WTC11 (cell line): ENCODE measurements around the gene MAZ. TPM values are rescaled to one million over a fixed set of nuclear protein-coding genes. Genes with fewer than 3 reads are reported as not detected.
"Not testable (repeated sequence)": the region's sequence is repeated elsewhere in the genome, so short reads cannot be mapped to it uniquely, and the experiment has no call there.

Experiments
- ATAC-seq: fragments of 200-7000 bp; cut with Tn5 transposase; 2 replicates; pipeline ENCODE4 v1.10.0; 2021; ENCODE audit warnings: mild to moderate bottlenecking, moderate library complexity
- CTCF ChIA-PET: fragments of 300-600 bp; sonication (Branson Sonifier 250); formaldehyde crosslinking; loops from one replicate; lab custom pipeline; 2021; ENCODE audit warnings: antibody characterized with exemption; lab: Charles Lee
- POLR2A ChIA-PET: fragments of 350-600 bp; sonication (Branson Sonifier 250); formaldehyde crosslinking; loops from one replicate; lab custom pipeline; 2021; ENCODE audit warnings: antibody characterized with exemption; lab: Charles Lee
- DNase-seq: peaks from one replicate; pipeline ENCODE4 v3.0.0; 2021; ENCODE audit warnings: low spot score
- H3K27ac Mint-ChIP-seq: 2 replicates; pipeline ENCODE4 v1.8.0; 2021; ENCODE audit warnings: mixed read lengths
- H3K27me3 Mint-ChIP-seq: 2 replicates; pipeline ENCODE4 v1.8.0; 2021; ENCODE audit warnings: low read depth, mild to moderate bottlenecking, moderate library complexity, mixed read lengths
- H3K36me3 Mint-ChIP-seq: 2 replicates; pipeline ENCODE4 v1.8.0; 2021; ENCODE audit warnings: mixed read lengths
- H3K4me1 Mint-ChIP-seq: 2 replicates; pipeline ENCODE4 v1.8.0; 2022; ENCODE audit warnings: mixed read lengths
- H3K4me3 Mint-ChIP-seq: 2 replicates; pipeline ENCODE4 v1.8.0; 2021; ENCODE audit warnings: mild to moderate bottlenecking, moderate library complexity, mixed read lengths
- H3K9me3 Mint-ChIP-seq: 2 replicates; pipeline ENCODE4 v1.8.0; 2021; ENCODE audit warnings: mixed read lengths
- AFF4 ChIP-seq: sonication (generic); formaldehyde crosslinking; IDR thresholded peaks from 2 replicates; pipeline ENCODE4 v1.8.1; 2023; ENCODE audit warnings: mild to moderate bottlenecking, missing genetic modification reagents, borderline replicate concordance
- CBFB ChIP-seq: sonication (generic); formaldehyde crosslinking; IDR thresholded peaks from 2 replicates; pipeline ENCODE4 v1.8.1; 2022; ENCODE audit warnings: mild to moderate bottlenecking, low read depth, missing genetic modification reagents
- CREB1 ChIP-seq: sonication (generic); formaldehyde crosslinking; IDR thresholded peaks from 2 replicates; pipeline ENCODE4 v1.8.0; 2023; ENCODE audit warnings: mild to moderate bottlenecking, missing genetic modification reagents
- EMX1 ChIP-seq: fragments of 250-450 bp; sonication (Bioruptor Pico); IDR thresholded peaks from 2 replicates; pipeline ENCODE4 v1.8.0; 2021; ENCODE audit warnings: mild to moderate bottlenecking
- FOXK1 ChIP-seq: sonication (generic); formaldehyde crosslinking; IDR thresholded peaks from 2 replicates; pipeline ENCODE4 v1.8.0; 2022; ENCODE audit warnings: mild to moderate bottlenecking, moderate library complexity, missing genetic modification reagents
- MXD4 ChIP-seq: fragments of 250-450 bp; sonication (Bioruptor Pico); IDR thresholded peaks from 2 replicates; pipeline ENCODE4 v1.8.0; 2021; ENCODE audit warnings: mild to moderate bottlenecking, moderate library complexity, borderline replicate concordance
- NFE2L1 ChIP-seq: sonication (generic); formaldehyde crosslinking; IDR thresholded peaks from 2 replicates; pipeline ENCODE4 v1.8.1; 2023; ENCODE audit warnings: missing genetic modification reagents
- SMAD4 ChIP-seq: sonication (generic); formaldehyde crosslinking; IDR thresholded peaks from 2 replicates; pipeline ENCODE4 v1.8.0; 2022; ENCODE audit warnings: mild to moderate bottlenecking, missing genetic modification reagents
- total RNA-seq: library from RNA; stranded (reverse); gene quantifications from 3 replicates; pipeline ENCODE4 v1.2.3, GENCODE V29; 2021
- TF ChIP-seq, protein P1 (sequence below): sonication (generic); formaldehyde crosslinking; IDR thresholded peaks from 2 replicates; pipeline ENCODE4 v1.8.1; 2023; ENCODE audit warnings: mild to moderate bottlenecking, missing genetic modification reagents
- TF ChIP-seq, protein P2 (sequence below): sonication (generic); formaldehyde crosslinking; IDR thresholded peaks from 2 replicates; pipeline ENCODE4 v1.8.0; 2022; ENCODE audit warnings: missing genetic modification reagents

Gene MAZ
- total RNA-seq, 1 experiment from 2014 or later = 405 TPM

GRCh38 chr16:29760567-29761279 is 45.6 kb upstream of the MAZ start (continued):
- TF ChIP-seq SMAD4 (CRISPR knock-in tag) = no peak
- TF ChIP-seq, protein P1, sequence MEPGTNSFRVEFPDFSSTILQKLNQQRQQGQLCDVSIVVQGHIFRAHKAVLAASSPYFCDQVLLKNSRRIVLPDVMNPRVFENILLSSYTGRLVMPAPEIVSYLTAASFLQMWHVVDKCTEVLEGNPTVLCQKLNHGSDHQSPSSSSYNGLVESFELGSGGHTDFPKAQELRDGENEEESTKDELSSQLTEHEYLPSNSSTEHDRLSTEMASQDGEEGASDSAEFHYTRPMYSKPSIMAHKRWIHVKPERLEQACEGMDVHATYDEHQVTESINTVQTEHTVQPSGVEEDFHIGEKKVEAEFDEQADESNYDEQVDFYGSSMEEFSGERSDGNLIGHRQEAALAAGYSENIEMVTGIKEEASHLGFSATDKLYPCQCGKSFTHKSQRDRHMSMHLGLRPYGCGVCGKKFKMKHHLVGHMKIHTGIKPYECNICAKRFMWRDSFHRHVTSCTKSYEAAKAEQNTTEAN (CRISPR knock-in tag) = no peak
- TF ChIP-seq FOXK1 = no peak
- no peak for TF ChIP-seq AFF4 (CRISPR knock-in tag)

DNA sequence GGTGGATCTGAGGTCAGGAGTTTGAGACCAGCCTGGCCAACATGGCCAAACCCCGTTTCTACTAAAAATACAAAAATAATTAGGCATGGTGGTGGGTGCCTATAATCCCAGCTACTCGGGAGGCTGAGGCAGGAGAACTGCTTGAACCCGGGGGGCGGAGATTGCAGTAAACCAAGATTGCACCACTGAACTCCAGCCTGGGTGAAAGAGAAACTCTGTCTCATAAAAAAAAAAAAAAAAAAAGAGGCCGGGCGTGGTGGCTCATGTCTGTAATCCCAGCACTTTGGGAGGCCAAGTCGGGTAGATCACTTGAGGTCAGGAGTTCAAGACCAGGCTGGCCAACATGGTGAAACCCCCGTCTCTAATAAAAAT is 45.1 kb upstream of the MAZ start:
- ATAC-seq, DNase-seq, H3K36me3 Mint-ChIP-seq, H3K27me3 Mint-ChIP-seq, H3K27ac Mint-ChIP-seq, H3K9me3 Mint-ChIP-seq, H3K4me3 Mint-ChIP-seq, POLR2A ChIA-PET, H3K4me1 Mint-ChIP-seq: not testable (repeated sequence)
- CTCF ChIA-PET = interaction anchor here (0.9 to 1.2 kb wide), 3 partner anchors 23 to 87 kb away, joined by 3 to 11 read pairs (median 3); no protein-coding TSS in a partner anchor

GRCh38 chr16:29761882-29762281 is 44.4 kb upstream of the MAZ start:
- no peaks in the 10 kb centered on the region for H3K36me3 Mint-ChIP-seq
- ChIA-PET POLR2A (no interaction called here), CTCF (interaction anchor here (0.6 to 1.0 kb wide), 4 partner anchors 23 to 87 kb away, joined by 3 to 11 read pairs (median 3); partner anchors contain the start of gene KIF22)
- DNase-seq (no peak), ATAC-seq (no peak)
- H3K4me3 Mint-ChIP-seq = no peak overlapping the region
- no peak for TF ChIP-seq CREB1
- no peak for TF ChIP-seq NFE2L1 (CRISPR knock-in tag)
- no peak for TF ChIP-seq MXD4 (CRISPR knock-in tag)
- TF ChIP-seq CBFB (CRISPR knock-in tag) = no peak
- TF ChIP-seq, protein P2, sequence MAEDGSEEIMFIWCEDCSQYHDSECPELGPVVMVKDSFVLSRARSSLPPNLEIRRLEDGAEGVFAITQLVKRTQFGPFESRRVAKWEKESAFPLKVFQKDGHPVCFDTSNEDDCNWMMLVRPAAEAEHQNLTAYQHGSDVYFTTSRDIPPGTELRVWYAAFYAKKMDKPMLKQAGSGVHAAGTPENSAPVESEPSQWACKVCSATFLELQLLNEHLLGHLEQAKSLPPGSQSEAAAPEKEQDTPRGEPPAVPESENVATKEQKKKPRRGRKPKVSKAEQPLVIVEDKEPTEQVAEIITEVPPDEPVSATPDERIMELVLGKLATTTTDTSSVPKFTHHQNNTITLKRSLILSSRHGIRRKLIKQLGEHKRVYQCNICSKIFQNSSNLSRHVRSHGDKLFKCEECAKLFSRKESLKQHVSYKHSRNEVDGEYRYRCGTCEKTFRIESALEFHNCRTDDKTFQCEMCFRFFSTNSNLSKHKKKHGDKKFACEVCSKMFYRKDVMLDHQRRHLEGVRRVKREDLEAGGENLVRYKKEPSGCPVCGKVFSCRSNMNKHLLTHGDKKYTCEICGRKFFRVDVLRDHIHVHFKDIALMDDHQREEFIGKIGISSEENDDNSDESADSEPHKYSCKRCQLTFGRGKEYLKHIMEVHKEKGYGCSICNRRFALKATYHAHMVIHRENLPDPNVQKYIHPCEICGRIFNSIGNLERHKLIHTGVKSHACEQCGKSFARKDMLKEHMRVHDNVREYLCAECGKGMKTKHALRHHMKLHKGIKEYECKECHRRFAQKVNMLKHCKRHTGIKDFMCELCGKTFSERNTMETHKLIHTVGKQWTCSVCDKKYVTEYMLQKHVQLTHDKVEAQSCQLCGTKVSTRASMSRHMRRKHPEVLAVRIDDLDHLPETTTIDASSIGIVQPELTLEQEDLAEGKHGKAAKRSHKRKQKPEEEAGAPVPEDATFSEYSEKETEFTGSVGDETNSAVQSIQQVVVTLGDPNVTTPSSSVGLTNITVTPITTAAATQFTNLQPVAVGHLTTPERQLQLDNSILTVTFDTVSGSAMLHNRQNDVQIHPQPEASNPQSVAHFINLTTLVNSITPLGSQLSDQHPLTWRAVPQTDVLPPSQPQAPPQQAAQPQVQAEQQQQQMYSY (CRISPR knock-in tag) = no peak
- TF ChIP-seq EMX1 (CRISPR knock-in tag) = no peak
- H3K27ac Mint-ChIP-seq = no peak overlapping the region
- peaks cover 7% of the 10 kb centered on the region; the same call in 1 of the 2 replicates for H3K4me1 Mint-ChIP-seq
- H3K9me3 Mint-ChIP-seq = no peaks in the 10 kb centered on the region
- H3K27me3 Mint-ChIP-seq = peaks cover 3% of the 10 kb centered on the region; the same call in 1 of the 2 replicates

GRCh38 chr16:29763326-29763725 is 43.0 kb upstream of the MAZ start:
- H3K4me1 Mint-ChIP-seq = peaks cover 7% of the 10 kb centered on the region; the same call in 1 of the 2 replicates
- H3K4me3 Mint-ChIP-seq = no peak overlapping the region
- ATAC-seq = no peak
- ChIA-PET CTCF (no interaction called here), POLR2A (no interaction called here)
- TF ChIP-seq, protein P1 (CRISPR knock-in tag) = no peak
- no peak for TF ChIP-seq AFF4 (CRISPR knock-in tag)
- H3K27me3 Mint-ChIP-seq = peaks cover 3% of the 10 kb centered on the region; the same call in 1 of the 2 replicates
- DNase-seq = no peak
- no peaks in the 10 kb centered on the region for H3K36me3 Mint-ChIP-seq
- no peaks in the 10 kb centered on the region for H3K9me3 Mint-ChIP-seq
- H3K27ac Mint-ChIP-seq = no peak overlapping the region
